ENCODE results near the gene TSPAN18. TPM values are rescaled to one million over a fixed set of nuclear protein-coding genes. Genes with fewer than 3 reads are reported as not detected.

The TSPAN18 gene
- total and polyA plus RNA-seq, 3 donors from 2014 or later, result 2.1 to 11.1 (median 5.0) TPM

DNA sequence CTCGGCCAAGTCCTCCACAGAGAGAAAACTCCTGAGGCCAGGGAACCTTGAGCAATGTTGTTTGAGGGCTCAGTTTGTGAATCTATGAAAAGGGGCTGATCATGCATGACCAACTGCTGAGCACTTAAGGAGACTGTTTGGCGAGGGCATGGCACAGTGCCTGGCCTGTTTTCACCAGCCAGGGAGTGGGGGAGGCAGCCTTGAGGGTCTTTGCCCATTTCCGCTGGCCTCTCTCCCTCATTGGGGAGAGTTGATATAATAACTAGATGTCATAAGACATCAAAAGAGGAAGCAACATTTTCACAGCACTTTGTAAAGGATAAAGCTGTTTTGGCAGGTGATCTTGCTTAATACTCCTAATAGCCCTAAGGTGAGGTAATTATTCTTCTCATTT lies 113.3 kb downstream of the TSPAN18 start:
- intact Hi-C loops (cut with DNase I; ENCODE audit: low total_unique reads), result no loop called here
- no peaks in the 10 kb centered on the region for H3K9me3 ChIP-seq
- H3K27ac ChIP-seq, result no peak overlapping the region
- no peak overlapping the region for H3K4me3 ChIP-seq
- no peak for DNase-seq
- TF ChIP-seq CTCF (IDR thresholded peaks at IDR 0.05), result no peak
- no peak for TF ChIP-seq POLR2A (IDR thresholded peaks at IDR 0.05)
- WGBS, 2 donors, result 82 to 92% methylated on average over 3 of the region's 3 CpGs
- no peaks in the 10 kb centered on the region for H3K36me3 ChIP-seq (ENCODE audit: low read depth, missing control alignments)
- H3K27me3 ChIP-seq, result no peaks in the 10 kb centered on the region
- peaks cover 5% of the 10 kb centered on the region for H3K4me1 ChIP-seq

DNA sequence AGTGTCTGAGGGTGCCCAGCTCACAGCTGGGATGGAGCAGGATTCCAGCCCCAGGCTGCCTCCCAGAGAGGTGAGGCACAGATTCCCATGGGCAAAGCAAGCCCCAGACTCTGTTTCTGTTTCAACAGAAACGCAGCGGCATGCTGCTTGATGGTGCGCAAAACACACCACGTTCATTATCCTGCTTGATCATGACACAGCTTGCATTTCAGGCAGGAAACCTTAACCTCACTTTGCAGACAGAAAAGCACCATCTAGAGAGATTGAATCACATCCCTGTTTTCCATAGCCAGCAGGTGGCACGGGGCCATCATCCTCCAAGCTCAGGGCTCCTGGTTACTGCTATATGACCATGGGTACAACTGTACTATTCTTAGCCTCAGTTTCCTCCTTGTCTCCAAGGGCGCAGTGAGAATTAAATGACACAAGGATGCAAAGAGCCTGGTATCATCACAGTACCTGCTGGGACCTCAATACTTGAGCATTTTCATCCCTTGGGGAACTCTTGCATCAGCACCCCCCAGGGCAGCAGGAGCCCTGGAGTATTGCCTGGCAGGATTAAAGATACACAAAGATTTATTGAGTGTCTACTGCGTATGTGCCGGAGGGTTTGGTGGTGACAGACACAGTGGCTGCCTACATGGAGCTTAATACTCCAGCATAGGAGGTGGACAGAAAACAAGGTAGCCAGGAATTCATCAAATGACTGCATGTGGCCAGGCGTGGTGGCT lies 113.9 kb downstream of the TSPAN18 start:
- peaks cover 2% of the 10 kb centered on the region for H3K4me1 ChIP-seq
- no peak for DNase-seq
- H3K27me3 ChIP-seq, result no peaks in the 10 kb centered on the region
- no peak overlapping the region for H3K4me3 ChIP-seq
- intact Hi-C loops (cut with DNase I; ENCODE audit: low total_unique reads), result no loop called here
- TF ChIP-seq CTCF (IDR thresholded peaks at IDR 0.05), result no peak
- no peak for TF ChIP-seq POLR2A (IDR thresholded peaks at IDR 0.05)
- no peaks in the 10 kb centered on the region for H3K36me3 ChIP-seq (ENCODE audit: low read depth, missing control alignments)
- H3K27ac ChIP-seq, result no peak overlapping the region
- H3K9me3 ChIP-seq, result no peaks in the 10 kb centered on the region
- 87 to 91% methylated on average over 9 of the region's 9 CpGs for WGBS, 2 donors

GRCh38 chr11:44842220-44842619 lies 115.5 kb downstream of the TSPAN18 start:
- Histone ChIP-seq H3K4me3 (no peak overlapping the region), H3K36me3 (ENCODE audit: low read depth, missing control alignments) (no peaks in the 10 kb centered on the region), H3K4me1 (no peaks in the 10 kb centered on the region), H3K27me3 (no peaks in the 10 kb centered on the region), H3K27ac (no peak overlapping the region), H3K9me3 (no peaks in the 10 kb centered on the region)
- 84 to 94% methylated on average over 5 of the region's 5 CpGs for WGBS, 2 donors
- DNase-seq, result no peak
- TF ChIP-seq POLR2A (IDR thresholded peaks at IDR 0.05), result no peak
- no peak for TF ChIP-seq CTCF (IDR thresholded peaks at IDR 0.05)
- intact Hi-C loops (cut with DNase I; ENCODE audit: low total_unique reads), result no loop called here

DNA sequence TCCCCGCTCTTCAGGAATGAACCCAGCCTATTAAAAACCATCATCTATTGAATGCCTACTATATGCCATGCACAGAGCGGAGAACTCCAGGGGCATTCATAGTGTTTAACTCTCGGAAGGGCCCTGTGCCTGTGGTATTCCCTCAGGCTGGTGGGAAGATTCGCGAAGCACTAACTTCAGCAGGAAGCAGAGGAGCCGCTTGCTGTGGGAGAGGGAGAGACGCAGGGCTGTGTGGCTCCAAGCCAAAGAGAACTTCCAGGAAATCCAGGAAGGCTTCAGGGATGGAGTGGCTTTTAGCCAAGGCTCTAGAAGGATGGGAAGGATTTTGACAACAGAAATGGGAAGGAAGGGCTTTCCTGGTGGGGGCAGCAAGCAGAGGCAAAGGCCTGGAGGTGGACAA lies 120.1 kb downstream of the TSPAN18 start:
- no peak for TF ChIP-seq POLR2A (IDR thresholded peaks at IDR 0.05)
- WGBS, 2 donors, result 91 to 92% methylated on average over 7 of the region's 7 CpGs
- intact Hi-C loops (cut with DNase I; ENCODE audit: low total_unique reads), result no loop called here
- Histone ChIP-seq H3K27me3 (no peaks in the 10 kb centered on the region), H3K4me3 (no peak overlapping the region), H3K27ac (no peak overlapping the region), H3K9me3 (no peaks in the 10 kb centered on the region), H3K36me3 (ENCODE audit: low read depth, missing control alignments) (no peaks in the 10 kb centered on the region), H3K4me1 (no peaks in the 10 kb centered on the region)
- no peak for DNase-seq

DNA sequence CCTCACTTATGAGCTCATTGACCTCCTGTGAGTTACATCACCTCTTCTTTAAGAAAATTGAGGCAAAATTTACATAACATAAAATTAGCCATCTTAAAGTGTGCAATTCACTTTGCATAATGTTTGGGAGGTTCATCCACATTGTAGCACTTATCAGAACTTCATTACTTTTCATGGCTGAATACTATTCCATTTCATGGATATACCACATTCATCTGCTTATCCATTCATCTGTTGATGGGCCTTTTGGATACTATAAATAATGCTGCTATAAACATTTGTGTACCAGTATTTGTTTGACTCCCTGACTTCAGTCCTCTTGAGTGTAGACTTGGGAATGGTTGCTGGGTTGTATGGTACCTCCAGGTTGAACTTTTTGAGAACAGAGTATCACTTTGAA lies 120.6 kb downstream of the TSPAN18 start:
- no peaks in the 10 kb centered on the region for H3K4me1 ChIP-seq
- H3K9me3 ChIP-seq, result no peaks in the 10 kb centered on the region
- H3K36me3 ChIP-seq (ENCODE audit: low read depth, missing control alignments), result no peaks in the 10 kb centered on the region
- TF ChIP-seq CTCF (IDR thresholded peaks at IDR 0.05), result no peak
- TF ChIP-seq POLR2A (IDR thresholded peaks at IDR 0.05), result no peak
- H3K27me3 ChIP-seq, result no peaks in the 10 kb centered on the region
- intact Hi-C loops (cut with DNase I; ENCODE audit: low total_unique reads), result no loop called here
- no peak for DNase-seq
- no peak overlapping the region for H3K27ac ChIP-seq
- H3K4me3 ChIP-seq, result no peak overlapping the region
